Pancreas (tissue), 10 donors: Measurements from ENCODE around the gene CAPN5. TPM values are rescaled to one million over a fixed set of nuclear protein-coding genes. Genes with fewer than 3 reads are reported as not detected.
A peak's percentile ranks its signal among the peaks of the same experiment; 100 is the strongest.

Source experiments
- ATAC-seq, 4 donors: fragments of 200-7000 bp; cut with Tn5 transposase; one replicate each; pipeline versions ENCODE4 v1.8.0 to v1.9.1; 2020; ENCODE audit warnings: mild to moderate bottlenecking in 4 of 4, moderate library complexity in 4 of 4
- DNase-seq, 6 donors: peaks; one replicate each; pipeline ENCODE4 v3.0.0-alpha.2; 2020
- FAIRE-seq: peaks from 2 replicates; lab custom pipeline; 2012; peaks lifted over from hg19 to GRCh38; lab: Jason Lieb, UNC
- H3K27ac ChIP-seq, 4 donors: fragments of 200-600 bp; sonication (generic); 1 replicate in 3 of 4; 2 replicates in 1 of 4; pipeline versions ENCODE4 v1.5.0 to v1.8.0; 2020
- H3K27me3 ChIP-seq, 4 donors: fragments of 200-600 bp; one replicate each; pipeline ENCODE4 v1.8.0; 2021
- H3K36me3 ChIP-seq, 3 donors: fragments of 200-600 bp; sonication (generic) in 1 of 3; one replicate each; pipeline versions ENCODE4 v1.5.0 to v1.8.0; 2020 to 2021
- H3K4me1 ChIP-seq, 3 donors: fragments of 200-600 bp; one replicate each; pipeline ENCODE4 v1.8.0; 2021
- H3K4me3 ChIP-seq, 4 donors: fragments of 200-600 bp; sonication (generic) in 2 of 4; one replicate each; pipeline versions ENCODE4 v1.5.0 to v1.8.0; 2020 to 2021
- H3K9me3 ChIP-seq, 4 donors: fragments of 200-600 bp; one replicate each; pipeline ENCODE4 v1.8.0; 2021
- WGBS, 2 donors: extraction: QIAGEN DNeasy Blood & Tissue Kit; methylation state at CpG; one replicate each; pipeline ENCODE4 v1.1.7; 2013; 5-methylcytosine and 5-hydroxymethylcytosine counted together
- intact Hi-C, 3 donors: fragments of 100-400 bp; cut with DNase I; formaldehyde crosslinking; loops; one replicate each; pipeline versions ENCODE4 v1.11.1 to v1.14.2; 2022
- polyA plus RNA-seq, 2 donors: library from polyadenylated mRNA; stranded (reverse); fragments of 200-250 nt; gene quantifications; one replicate each; pipeline ENCODE4 v1.2.3, GENCODE V29; 2013
- total RNA-seq, 6 donors: library from RNA; stranded (reverse); fragmentation: NEBNext Ultra II Directional in 4 of 6; extraction: Animal tissue kit (Norgen Biotek cat#: 25700) in 4 of 6; gene quantifications; one replicate each; pipeline versions ENCODE4 v1.2.1 to v1.2.4, GENCODE V29; 2021 to 2023
- TF ChIP-seq, protein P1 (sequence below), 4 donors: fragments of 200-600 bp; sonication (generic) in 3 of 4; IDR thresholded peaks; one replicate each; pipeline versions ENCODE4 v1.5.0 to v1.8.0; 2021; ENCODE audit warnings: antibody characterized with exemption in 4 of 4
- donor health status: healthy with polysubstance abuse.
- donor health status: DM: no; HTN: no; CAD: no; lungs with moderate emphysema.
- donor health status: DM: no; HTN: no; CAD: no.
- donor health status: control.
- donor health status: control.
- donor health status: Bipolar disorder and iron deficiency.
- donor health status: DM: yes; HTN: yes; CAD: no.
- donor health status: DM: no; HTN: no; CAD: no.
- donor health status: DM: no; HTN: no; CAD: no.
- donor health status: DM: yes; HTN: yes; CAD: no.

CAPN5 gene
- total and polyA plus RNA-seq, 8 donors = 3.3 to 11.0 (median 6.1) TPM

DNA sequence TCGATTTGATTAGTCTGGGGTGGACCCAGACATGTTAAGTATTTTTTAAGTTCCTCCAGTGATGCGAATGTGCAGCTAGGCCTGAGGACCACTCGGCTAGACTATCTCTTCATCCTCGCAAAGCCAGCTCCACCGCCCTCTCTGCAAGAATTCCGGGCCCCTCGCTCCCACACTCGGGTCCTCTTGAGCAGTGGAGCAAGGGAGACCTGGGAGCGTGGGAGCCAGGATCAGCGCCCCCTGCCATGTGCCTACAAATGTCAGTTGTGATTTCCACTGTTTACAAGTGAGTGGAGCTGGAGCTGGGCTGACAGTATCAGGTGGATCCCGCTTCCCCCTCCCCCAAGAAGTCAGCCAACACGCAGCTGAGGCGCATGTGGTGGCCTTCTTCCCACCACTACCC is 25.9 kb upstream of the CAPN5 start:
- intact Hi-C loops = loop anchor here in 1 of 3 donors (5.0 to 10.0 kb wide), 3 partner anchors 119 to 226 kb away; no protein-coding TSS in a partner anchor
- 92 to 97% methylated on average over 12 to 13 of the region's 13 CpGs for WGBS, 2 donors
- Histone ChIP-seq H3K27me3 (peaks cover 0 to 6% (median 1%) of the 10 kb centered on the region in 4 donors), H3K36me3 (no peaks in the 10 kb centered on the region), H3K27ac (no peak overlapping the region), H3K4me1 (peaks cover 0 to 7% (median 5%) of the 10 kb centered on the region in 3 donors), H3K4me3 (no peak overlapping the region), H3K9me3 (no peaks in the 10 kb centered on the region)
- no peak for DNase-seq
- TF ChIP-seq, protein P1, sequence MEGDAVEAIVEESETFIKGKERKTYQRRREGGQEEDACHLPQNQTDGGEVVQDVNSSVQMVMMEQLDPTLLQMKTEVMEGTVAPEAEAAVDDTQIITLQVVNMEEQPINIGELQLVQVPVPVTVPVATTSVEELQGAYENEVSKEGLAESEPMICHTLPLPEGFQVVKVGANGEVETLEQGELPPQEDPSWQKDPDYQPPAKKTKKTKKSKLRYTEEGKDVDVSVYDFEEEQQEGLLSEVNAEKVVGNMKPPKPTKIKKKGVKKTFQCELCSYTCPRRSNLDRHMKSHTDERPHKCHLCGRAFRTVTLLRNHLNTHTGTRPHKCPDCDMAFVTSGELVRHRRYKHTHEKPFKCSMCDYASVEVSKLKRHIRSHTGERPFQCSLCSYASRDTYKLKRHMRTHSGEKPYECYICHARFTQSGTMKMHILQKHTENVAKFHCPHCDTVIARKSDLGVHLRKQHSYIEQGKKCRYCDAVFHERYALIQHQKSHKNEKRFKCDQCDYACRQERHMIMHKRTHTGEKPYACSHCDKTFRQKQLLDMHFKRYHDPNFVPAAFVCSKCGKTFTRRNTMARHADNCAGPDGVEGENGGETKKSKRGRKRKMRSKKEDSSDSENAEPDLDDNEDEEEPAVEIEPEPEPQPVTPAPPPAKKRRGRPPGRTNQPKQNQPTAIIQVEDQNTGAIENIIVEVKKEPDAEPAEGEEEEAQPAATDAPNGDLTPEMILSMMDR (IDR thresholded peaks at IDR 0.05) = no peak
- no peak for ATAC-seq
- no peak for FAIRE-seq

DNA sequence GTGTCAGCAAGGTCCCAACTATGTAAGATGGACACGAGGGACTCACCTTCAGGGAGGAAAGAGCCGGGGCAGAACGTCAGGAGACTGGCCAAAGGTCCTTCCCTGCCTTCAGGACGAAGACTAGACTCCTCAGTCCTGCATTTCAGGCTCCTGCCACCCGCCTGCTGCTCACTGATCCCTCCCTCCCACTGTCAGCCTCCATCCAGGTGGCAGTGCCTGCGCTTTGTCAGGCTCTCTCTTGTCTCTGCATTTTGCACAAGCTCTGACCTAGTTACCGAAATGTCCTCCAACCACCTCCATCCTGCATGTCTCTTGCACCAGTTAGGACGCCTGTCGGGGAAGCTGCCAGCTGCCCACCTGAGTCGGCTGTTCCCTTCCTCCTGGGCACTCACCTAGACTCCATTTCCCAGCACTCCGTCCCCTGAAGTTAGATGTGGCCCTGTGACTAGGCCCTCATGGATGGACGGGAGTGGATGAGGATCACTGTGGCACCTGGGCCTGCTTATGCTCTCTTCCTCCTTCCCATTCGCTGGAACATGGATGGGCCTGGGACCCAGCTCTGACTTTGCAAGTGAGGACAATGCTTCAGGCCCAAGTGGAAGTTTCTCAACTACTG is 24.6 kb upstream of the CAPN5 start:
- Histone ChIP-seq H3K4me3 (no peak overlapping the region), H3K4me1 (no peaks in the 10 kb centered on the region), H3K27ac (no peak overlapping the region), H3K27me3 (peaks cover 0 to 6% (median 1%) of the 10 kb centered on the region in 4 donors), H3K36me3 (no peaks in the 10 kb centered on the region), H3K9me3 (no peaks in the 10 kb centered on the region)
- WGBS, 2 donors = 85 to 90% methylated on average over 13 of the region's 13 CpGs
- TF ChIP-seq, protein P1 (IDR thresholded peaks at IDR 0.05) = no peak
- ATAC-seq (no peak), FAIRE-seq (no peak), DNase-seq (no peak)
- intact Hi-C loops = loop anchor here in 1 of 3 donors (5.0 to 10.0 kb wide), 3 partner anchors 120 to 227 kb away; no protein-coding TSS in a partner anchor

DNA sequence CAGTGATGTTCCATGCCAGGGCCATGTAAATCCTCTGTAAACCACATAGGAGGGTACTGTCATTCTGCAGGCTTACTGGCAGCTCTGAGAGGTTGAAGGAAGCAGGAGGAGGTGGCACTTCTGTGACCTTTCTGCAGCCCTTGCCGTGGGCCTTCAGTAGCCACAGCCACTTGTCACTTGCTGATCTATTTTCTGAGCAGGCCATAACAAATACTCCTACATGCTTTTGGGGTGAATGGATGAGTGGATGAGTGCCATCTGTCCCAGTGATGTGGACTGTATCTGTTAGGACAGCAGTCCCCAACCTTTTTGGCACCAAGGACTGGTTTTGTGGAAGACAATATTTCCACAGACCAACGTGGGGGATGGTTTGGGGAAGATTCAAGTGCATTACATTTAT is 22.4 kb upstream of the CAPN5 start:
- Histone ChIP-seq H3K4me3 (no peak overlapping the region), H3K27me3 (peaks cover 0 to 6% (median 1%) of the 10 kb centered on the region in 4 donors), H3K36me3 (no peaks in the 10 kb centered on the region), H3K4me1 (no peaks in the 10 kb centered on the region), H3K27ac (no peak overlapping the region), H3K9me3 (no peaks in the 10 kb centered on the region)
- FAIRE-seq (no peak), ATAC-seq (no peak), DNase-seq (no peak)
- TF ChIP-seq, protein P1 (IDR thresholded peaks at IDR 0.05) = no peak
- 76 to 85% methylated on average over 2 of the region's 2 CpGs for WGBS, 2 donors
- intact Hi-C loops = loop anchor here in 1 of 3 donors (5.0 to 10.0 kb wide), 3 partner anchors 122 to 230 kb away; no protein-coding TSS in a partner anchor

DNA sequence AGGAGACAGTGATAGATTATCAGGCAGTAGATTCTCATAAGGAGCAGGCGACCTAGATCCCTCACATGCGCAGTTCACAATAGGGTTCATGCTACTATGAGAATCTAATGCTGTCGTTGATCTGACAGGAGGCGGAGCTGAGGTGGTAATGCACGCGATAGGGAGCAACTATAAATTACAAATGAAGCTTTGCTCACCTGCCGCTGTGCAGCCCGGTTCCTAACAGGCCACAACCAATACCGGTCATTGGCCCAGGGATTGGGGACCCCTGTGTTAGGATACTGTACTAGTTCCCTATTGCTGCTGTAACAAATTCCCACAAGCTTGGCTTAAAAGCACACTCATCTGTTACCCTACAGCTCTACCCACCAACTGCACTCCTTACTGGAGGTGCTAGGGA is 21.9 kb upstream of the CAPN5 start:
- no peak for ATAC-seq
- 91 to 95% methylated on average over 9 of the region's 9 CpGs for WGBS, 2 donors
- FAIRE-seq = no peak
- no peaks in the 10 kb centered on the region for H3K36me3 ChIP-seq
- intact Hi-C loops = loop anchor here in 1 of 3 donors (5.0 to 10.0 kb wide), 4 partner anchors 67 to 230 kb away; no protein-coding TSS in a partner anchor
- H3K4me3 ChIP-seq = no peak overlapping the region
- H3K27ac ChIP-seq = no peak overlapping the region
- peaks cover 0 to 6% (median 1%) of the 10 kb centered on the region in 4 donors for H3K27me3 ChIP-seq
- TF ChIP-seq, protein P1 (IDR thresholded peaks at IDR 0.05) = no peak
- no peak for DNase-seq
- no peaks in the 10 kb centered on the region for H3K4me1 ChIP-seq
- no peaks in the 10 kb centered on the region for H3K9me3 ChIP-seq

DNA sequence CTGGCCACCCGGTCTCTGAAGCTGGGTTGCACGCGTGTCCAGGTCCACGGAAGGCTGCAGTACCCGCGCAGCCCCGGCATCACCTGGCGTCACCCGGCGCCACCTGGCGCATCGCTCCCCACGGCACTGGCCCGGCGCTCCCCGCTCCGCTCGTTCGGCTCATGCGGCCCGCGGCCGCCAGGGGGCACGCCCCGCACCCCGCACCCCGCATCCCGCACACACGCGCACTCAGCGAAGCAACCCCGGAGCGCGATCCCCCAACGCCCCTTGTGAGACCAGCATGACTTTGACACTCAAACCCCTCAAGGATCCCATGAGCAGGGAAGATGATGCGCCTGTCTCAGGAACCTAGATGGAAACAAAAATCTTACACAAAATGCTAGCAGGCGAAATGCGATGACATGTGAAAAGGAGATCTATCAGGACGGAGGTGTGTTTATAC is 20.7 kb upstream of the CAPN5 start:
- TF ChIP-seq, protein P1 (IDR thresholded peaks at IDR 0.05) = peak; percentile 76 to 85 (median 82)
- H3K4me3 ChIP-seq = no peak overlapping the region
- ATAC-seq (peak; percentile 60 to 85 (median 77)), DNase-seq (peak; percentile 41 to 89 (median 66)), FAIRE-seq (no peak)
- no peak overlapping the region for H3K27ac ChIP-seq
- peaks cover 0 to 3% (median 0%) of the 10 kb centered on the region in 4 donors for H3K27me3 ChIP-seq
- WGBS, 2 donors = 5% methylated on average over 39 of the region's 39 CpGs
- intact Hi-C loops = loop anchor here in 1 of 3 donors (5.0 to 10.0 kb wide), 3 partner anchors 66 to 231 kb away; no protein-coding TSS in a partner anchor
- H3K9me3 ChIP-seq = no peaks in the 10 kb centered on the region
- no peaks in the 10 kb centered on the region for H3K36me3 ChIP-seq
- no peaks in the 10 kb centered on the region for H3K4me1 ChIP-seq
